Measurements from ENCODE around the gene KERA.

The KERA gene

GRCh38 chr12:91017511-91018263, 40.1 kb downstream of the KERA start:
- FAIRE-seq (no peak), DNase-seq (ENCODE audit: insufficient read length, low spot score) (no peak)
- TF ChIP-seq CTCF (IDR thresholded peaks at IDR 0.05; ENCODE audit: insufficient read depth, missing control alignments), result no peak

GRCh38 chr12:91017043-91017442, 40.8 kb downstream of the KERA start:
- no peak for FAIRE-seq
- no peak for TF ChIP-seq CTCF (IDR thresholded peaks at IDR 0.05; ENCODE audit: insufficient read depth, missing control alignments)
- DNase-seq (ENCODE audit: insufficient read length, low spot score), result no peak

DNA sequence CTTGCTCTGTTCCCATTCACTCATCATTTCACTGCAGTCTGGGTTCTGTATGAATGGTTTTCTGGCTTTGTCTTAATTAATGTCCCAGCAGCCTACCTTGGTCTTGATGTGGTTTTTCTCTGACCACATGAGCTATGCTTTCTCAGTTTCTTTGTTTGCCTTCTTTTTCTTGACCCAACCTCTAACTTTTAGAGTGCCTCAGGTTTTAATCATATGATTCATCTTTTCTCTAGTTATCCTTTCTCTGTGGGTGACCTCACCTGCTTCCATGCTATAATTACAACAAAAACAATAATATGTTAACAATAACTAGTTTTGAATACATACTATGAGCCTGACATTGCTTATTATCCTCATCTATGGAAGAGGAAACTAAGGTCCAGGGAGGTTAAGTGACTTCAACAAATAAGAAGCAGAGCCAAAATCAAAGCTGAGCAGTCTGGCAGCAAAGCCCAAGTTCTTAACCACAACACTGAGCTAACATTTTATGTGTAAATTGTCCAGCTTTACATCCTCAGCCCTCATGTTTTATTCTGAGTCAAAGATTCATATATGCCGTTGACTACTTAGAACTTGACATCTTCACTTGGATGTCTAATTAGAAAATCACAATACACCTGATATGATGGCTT, 48.4 kb downstream of the KERA start:
- TF ChIP-seq CTCF (IDR thresholded peaks at IDR 0.05; ENCODE audit: insufficient read depth, missing control alignments), result no peak
- FAIRE-seq (no peak), DNase-seq (ENCODE audit: insufficient read length, low spot score) (no peak)

DNA sequence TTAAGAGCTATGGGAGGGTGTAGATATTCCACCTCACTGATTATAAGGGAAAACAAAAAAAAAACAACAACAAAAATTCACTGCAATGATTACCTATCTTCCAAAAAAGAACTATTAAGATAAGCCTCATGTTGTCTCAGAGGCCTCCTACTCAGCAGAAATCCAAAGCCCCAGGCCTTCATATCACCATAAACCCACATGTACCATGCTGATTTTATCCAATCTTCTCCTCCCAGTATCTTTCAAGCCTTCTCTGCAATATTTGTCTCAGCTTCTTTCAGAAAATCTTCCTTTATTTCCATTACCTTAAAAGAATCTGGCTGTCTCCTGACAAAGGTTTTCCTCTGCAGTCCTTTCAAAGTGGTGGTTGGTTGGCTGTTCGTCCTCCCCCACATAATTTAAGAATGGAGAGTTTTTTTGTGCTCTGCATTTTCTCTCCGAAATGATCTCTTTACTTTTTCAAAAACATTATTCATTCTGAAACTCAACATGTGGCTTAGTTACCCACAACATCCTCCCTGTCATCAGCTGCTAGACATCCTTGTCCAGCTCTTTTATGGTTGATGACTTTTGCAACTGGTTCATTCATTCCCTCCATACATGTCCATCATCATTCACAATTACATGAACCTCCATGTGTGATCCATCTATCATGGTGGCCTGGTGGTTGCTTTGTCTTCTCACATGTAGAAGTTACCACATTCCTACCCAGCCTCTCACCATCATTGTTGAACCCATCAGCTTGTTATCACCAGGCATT, 50.1 kb downstream of the KERA start:
- DNase-seq (ENCODE audit: insufficient read length, low spot score), result no peak
- no peak for FAIRE-seq
- TF ChIP-seq CTCF (IDR thresholded peaks at IDR 0.05; ENCODE audit: insufficient read depth, missing control alignments), result no peak

- no peak for TF ChIP-seq CTCF (IDR thresholded peaks at IDR 0.05; ENCODE audit: insufficient read depth, missing control alignments)
- DNase-seq (ENCODE audit: insufficient read length, low spot score), result no peak
- FAIRE-seq, result no peak
Observed at GRCh38 chr12:91004872-91005271, 53.0 kb downstream of the KERA start, which contains the start of gene EPYC. TSS of gene EPYC (minus strand) at chr12:91004972. CDS start at chr12:91002565, 2,407 bp downstream.

- FAIRE-seq (no peak), DNase-seq (ENCODE audit: insufficient read length, low spot score) (no peak)
- TF ChIP-seq CTCF (IDR thresholded peaks at IDR 0.05; ENCODE audit: insufficient read depth, missing control alignments), result no peak
Observed at GRCh38 chr12:91003737-91004136, 54.1 kb downstream of the KERA start.
